Naive thymus-derived CD4-positive, alpha-beta T cell (primary cell): ENCODE measurements around the gene PRDM1. TPM values are rescaled to one million over a fixed set of nuclear protein-coding genes. Genes with fewer than 3 reads are reported as not detected.
A peak's percentile ranks its signal among the peaks of the same experiment; 100 is the strongest.

Experiments used
- ATAC-seq: fragments of 150-1000 bp; cut with Tn5 transposase; 2 replicates; pipeline ENCODE4 v1.10.0; 2021; ENCODE audit warnings: mild to moderate bottlenecking, moderate library complexity
- CTCF ChIA-PET: fragments of 350-600 bp; sonication (Branson Sonifier 250); formaldehyde crosslinking; loops from one replicate; lab custom pipeline; 2021; ENCODE audit warnings: antibody characterized with exemption; lab: Charles Lee
- POLR2A ChIA-PET: fragments of 350-600 bp; sonication (Branson Sonifier 250); formaldehyde crosslinking; loops from one replicate; lab custom pipeline; 2021; ENCODE audit warnings: antibody characterized with exemption, inconsistent platforms; lab: Charles Lee
- DNase-seq, 9 donors: peaks; one replicate each; pipeline versions ENCODE4 v3.0.0 to v3.0.0-alpha.2; 2020 to 2022; ENCODE audit warnings: mixed read lengths in 1 of 9
- H3K27ac ChIP-seq: one replicate; pipeline ENCODE4 v1.7.0; 2013; ENCODE audit warnings: mild to moderate bottlenecking, low read depth, low read length, moderate library complexity
- H3K27me3 ChIP-seq, 2 donors: one replicate each; pipeline ENCODE4 v1.7.0; 2013; ENCODE audit warnings: low read length in 2 of 2, mild to moderate bottlenecking in 2 of 2, moderate library complexity in 2 of 2; ENCODE audit not compliant: control insufficient read depth in 2 of 2, insufficient read depth in 2 of 2
- H3K36me3 ChIP-seq, 3 experiments: 1 replicate in 2 of 3; 2 replicates in 1 of 3; pipeline ENCODE4 v1.7.0; 2013; ENCODE audit warnings: low read length in 3 of 3, mild to moderate bottlenecking in 3 of 3, moderate library complexity in 1 of 3; ENCODE audit not compliant: insufficient read depth in 3 of 3, control insufficient read depth in 2 of 3
- H3K4me1 ChIP-seq, 2 donors: one replicate each; pipeline ENCODE4 v1.7.0; 2013; ENCODE audit warnings: low read length in 2 of 2, mild to moderate bottlenecking in 2 of 2, moderate library complexity in 1 of 2; ENCODE audit not compliant: control insufficient read depth in 2 of 2, insufficient read depth in 2 of 2
- H3K4me3 ChIP-seq: 2 replicates; pipeline ENCODE4 v1.7.0; 2013; ENCODE audit warnings: mild to moderate bottlenecking, low read length
- H3K9me3 ChIP-seq, 3 experiments: 1 replicate in 2 of 3; 2 replicates in 1 of 3; pipeline ENCODE4 v1.7.0; 2013; ENCODE audit warnings: low read length in 3 of 3; ENCODE audit not compliant: control insufficient read depth in 2 of 3
- H3K27ac Mint-ChIP-seq, 9 donors: one replicate each; pipeline ENCODE4 v1.8.0; 2020 to 2022; ENCODE audit warnings: mixed read lengths in 9 of 9, mild to moderate bottlenecking in 8 of 9, moderate library complexity in 5 of 9, inconsistent platforms in 2 of 9
- H3K27me3 Mint-ChIP-seq, 5 donors: one replicate each; pipeline ENCODE4 v1.8.0; 2021 to 2022; ENCODE audit warnings: mixed read lengths in 5 of 5, mild to moderate bottlenecking in 1 of 5
- H3K36me3 Mint-ChIP-seq, 5 donors: one replicate each; pipeline ENCODE4 v1.8.0; 2020 to 2022; ENCODE audit warnings: mixed read lengths in 5 of 5, mild to moderate bottlenecking in 3 of 5, inconsistent platforms in 1 of 5
- H3K4me1 Mint-ChIP-seq, 7 donors: one replicate each; pipeline ENCODE4 v1.8.0; 2020 to 2022; ENCODE audit warnings: mixed read lengths in 7 of 7, mild to moderate bottlenecking in 3 of 7, inconsistent platforms in 1 of 7
- H3K4me3 Mint-ChIP-seq, 10 donors: one replicate each; pipeline ENCODE4 v1.8.0; 2020 to 2022; ENCODE audit warnings: mild to moderate bottlenecking in 10 of 10, mixed read lengths in 10 of 10, moderate library complexity in 6 of 10, inconsistent platforms in 2 of 10
- H3K9me3 Mint-ChIP-seq, 11 donors: one replicate each; pipeline ENCODE4 v1.8.0; 2020 to 2022; ENCODE audit warnings: mixed read lengths in 11 of 11, mild to moderate bottlenecking in 4 of 11, inconsistent platforms in 1 of 11, moderate library complexity in 1 of 11
- intact Hi-C, 2 donors: fragments of 100-400 bp; cut with micrococcal nuclease; formaldehyde crosslinking; loops; one replicate each; pipeline ENCODE4 v1.15.1; 2023
- polyA plus RNA-seq, 2 donors: library from polyadenylated mRNA; unstranded; fragments of 300-500 nt; fragmentation: Illumina TruSeq; gene quantifications; one replicate each; pipeline ENCODE4 v1.2.3, GENCODE V29; 2021
- total RNA-seq, 6 experiments: library from RNA in 5 of 6; stranded (reverse) in 5 of 6; gene quantifications; 1 replicate in 5 of 6; 2 replicates in 1 of 6; pipeline ENCODE4 v1.2.3 and lab custom pipeline; 2021 to 2026

The PRDM1 gene
- total and polyA plus RNA-seq, 7 experiments from 2014 or later = 2.0 to 64.1 (median 5.6) TPM

- H3K9me3 Mint-ChIP-seq = no peaks in the 10 kb centered on the region
- Histone ChIP-seq H3K27ac (no peak overlapping the region), H3K27me3 (no peaks in the 10 kb centered on the region), H3K4me1 (peaks cover 19 to 22% of the 10 kb centered on the region in 2 donors), H3K4me3 (no peak overlapping the region), H3K9me3 (no peaks in the 10 kb centered on the region), H3K36me3 (no peaks in the 10 kb centered on the region)
- intact Hi-C loops = loop anchor here in 1 of 2 donors (5.0 kb wide), 1 partner anchor 38 kb away; no protein-coding TSS in a partner anchor
- peaks cover 6 to 37% (median 31%) of the 10 kb centered on the region in 7 donors for H3K4me1 Mint-ChIP-seq
- no peak overlapping the region for H3K27ac Mint-ChIP-seq
- peaks cover 0 to 12% (median 0%) of the 10 kb centered on the region in 5 donors for H3K27me3 Mint-ChIP-seq
- H3K4me3 Mint-ChIP-seq = peak overlapping the region in 2 of 10 donors; percentile 46 to 71
- CTCF ChIA-PET = no interaction called here
- peaks cover 0 to 6% (median 0%) of the 10 kb centered on the region in 5 donors for H3K36me3 Mint-ChIP-seq
- no peak for ATAC-seq
- no peak for DNase-seq
- POLR2A ChIA-PET = interaction anchor here (1.0 kb wide), 1 partner anchor 86 kb away, joined by 3 read pairs; no protein-coding TSS in a partner anchor
Measured at GRCh38 chr6:106055489-106055888, 30.6 kb upstream of the PRDM1 start.

GRCh38 chr6:106056060-106056745 lies 29.9 kb upstream of the PRDM1 start:
- H3K27me3 Mint-ChIP-seq = peaks cover 0 to 11% (median 0%) of the 10 kb centered on the region in 5 donors
- peak overlapping the region; percentile 1 to 80 (median 58) for H3K4me3 Mint-ChIP-seq
- ChIA-PET CTCF (interaction anchor here (0.9 kb wide), 1 partner anchor 19 kb away, joined by 3 read pairs; no protein-coding TSS in a partner anchor), POLR2A (interaction anchor here (1.0 to 1.4 kb wide), 3 partner anchors 22 to 85 kb away, joined by 3 to 4 read pairs (median 3); no protein-coding TSS in a partner anchor)
- peaks cover 6 to 32% (median 29%) of the 10 kb centered on the region in 7 donors for H3K4me1 Mint-ChIP-seq
- Histone ChIP-seq H3K36me3 (no peaks in the 10 kb centered on the region), H3K4me3 (peak overlapping the region; percentile 26), H3K9me3 (no peaks in the 10 kb centered on the region), H3K27ac (no peak overlapping the region), H3K27me3 (no peaks in the 10 kb centered on the region), H3K4me1 (peaks cover 19 to 22% of the 10 kb centered on the region in 2 donors)
- H3K36me3 Mint-ChIP-seq = peaks cover 0 to 6% (median 0%) of the 10 kb centered on the region in 5 donors
- peak; percentile 68 for ATAC-seq
- DNase-seq = peak in 7 of 9 donors; percentile 22 to 69 (median 50)
- intact Hi-C loops = loop anchor here (1.0 to 5.0 kb wide), 5 partner anchors 30 to 61 kb away; partner anchors contain the start of gene PRDM1 (in 1 of the 2)
- peak overlapping the region in 4 of 9 donors; percentile 1 to 49 (median 2) for H3K27ac Mint-ChIP-seq
- no peaks in the 10 kb centered on the region for H3K9me3 Mint-ChIP-seq

- Mint-ChIP-seq H3K4me3 (peak overlapping the region; percentile 1 to 80 (median 58)), H3K27me3 (peaks cover 0 to 9% (median 0%) of the 10 kb centered on the region in 5 donors), H3K9me3 (no peaks in the 10 kb centered on the region), H3K4me1 (peaks cover 6 to 31% (median 25%) of the 10 kb centered on the region in 7 donors), H3K27ac (peak overlapping the region in 3 of 9 donors; percentile 1 to 49 (median 2)), H3K36me3 (peaks cover 0 to 11% (median 0%) of the 10 kb centered on the region in 5 donors)
- ATAC-seq = no peak
- no peak for DNase-seq
- H3K27me3 ChIP-seq = no peaks in the 10 kb centered on the region
- H3K36me3 ChIP-seq = no peaks in the 10 kb centered on the region
- intact Hi-C loops = loop anchor here (1.0 to 5.0 kb wide), 5 partner anchors 29 to 62 kb away; partner anchors contain the start of gene PRDM1 (in 1 of the 2)
- CTCF ChIA-PET = interaction anchor here (0.9 kb wide), 1 partner anchor 20 kb away, joined by 3 read pairs; no protein-coding TSS in a partner anchor
- peak overlapping the region; percentile 26 for H3K4me3 ChIP-seq
- POLR2A ChIA-PET = interaction anchor here (1.1 to 1.4 kb wide), 2 partner anchors 21 to 63 kb away, joined by 3 to 4 read pairs; no protein-coding TSS in a partner anchor
- H3K27ac ChIP-seq = no peak overlapping the region
- peaks cover 19 to 22% of the 10 kb centered on the region in 2 donors for H3K4me1 ChIP-seq
- no peaks in the 10 kb centered on the region for H3K9me3 ChIP-seq
Measured at GRCh38 chr6:106056746-106057390, 29.3 kb upstream of the PRDM1 start.

- H3K9me3 ChIP-seq = no peaks in the 10 kb centered on the region
- Mint-ChIP-seq H3K36me3 (peaks cover 0 to 7% (median 0%) of the 10 kb centered on the region in 5 donors), H3K27ac (no peak overlapping the region), H3K4me3 (no peak overlapping the region), H3K4me1 (peaks cover 6 to 31% (median 25%) of the 10 kb centered on the region in 7 donors), H3K27me3 (peaks cover 0 to 4% (median 0%) of the 10 kb centered on the region in 5 donors), H3K9me3 (no peaks in the 10 kb centered on the region)
- ATAC-seq = no peak
- intact Hi-C loops = loop anchor here (1.0 to 5.0 kb wide), 2 partner anchors 9 to 42 kb away; no protein-coding TSS in a partner anchor
- CTCF ChIA-PET = no interaction called here
- H3K36me3 ChIP-seq = no peaks in the 10 kb centered on the region
- H3K4me3 ChIP-seq = no peak overlapping the region
- POLR2A ChIA-PET = no interaction called here
- H3K27me3 ChIP-seq = no peaks in the 10 kb centered on the region
- DNase-seq = no peak
- peaks cover 19 to 22% of the 10 kb centered on the region in 2 donors for H3K4me1 ChIP-seq
- H3K27ac ChIP-seq = no peak overlapping the region
Measured at GRCh38 chr6:106059331-106059730, 26.8 kb upstream of the PRDM1 start.

- H3K27ac ChIP-seq = no peak overlapping the region
- ATAC-seq (no peak), DNase-seq (no peak)
- H3K4me3 ChIP-seq = no peak overlapping the region
- no peaks in the 10 kb centered on the region for H3K36me3 ChIP-seq
- H3K9me3 ChIP-seq = no peaks in the 10 kb centered on the region
- Mint-ChIP-seq H3K36me3 (peaks cover 0 to 10% (median 0%) of the 10 kb centered on the region in 5 donors), H3K4me1 (peaks cover 6 to 30% (median 24%) of the 10 kb centered on the region in 7 donors), H3K27ac (no peak overlapping the region), H3K4me3 (no peak overlapping the region), H3K27me3 (peaks cover 0 to 4% (median 0%) of the 10 kb centered on the region in 5 donors), H3K9me3 (no peaks in the 10 kb centered on the region)
- peaks cover 19 to 22% of the 10 kb centered on the region in 2 donors for H3K4me1 ChIP-seq
- intact Hi-C loops = no loop called here
- POLR2A ChIA-PET = interaction anchor here (0.9 kb wide), 1 partner anchor 27 kb away, joined by 3 read pairs; no protein-coding TSS in a partner anchor
- no peaks in the 10 kb centered on the region for H3K27me3 ChIP-seq
- CTCF ChIA-PET = interaction anchor here (1.1 kb wide), 1 partner anchor 10 kb away, joined by 3 read pairs; no protein-coding TSS in a partner anchor
Measured at GRCh38 chr6:106060167-106060566, 26.0 kb upstream of the PRDM1 start.

GRCh38 chr6:106063448-106063850 lies 22.7 kb upstream of the PRDM1 start:
- DNase-seq = no peak
- no peaks in the 10 kb centered on the region for H3K9me3 ChIP-seq
- no peak overlapping the region for H3K27ac ChIP-seq
- Mint-ChIP-seq H3K27ac (no peak overlapping the region), H3K4me3 (no peak overlapping the region), H3K9me3 (no peaks in the 10 kb centered on the region), H3K27me3 (peaks cover 0 to 11% (median 0%) of the 10 kb centered on the region in 5 donors), H3K36me3 (peaks cover 0 to 8% (median 0%) of the 10 kb centered on the region in 5 donors), H3K4me1 (peaks cover 0 to 5% (median 0%) of the 10 kb centered on the region in 7 donors)
- ATAC-seq = no peak
- H3K4me1 ChIP-seq = no peaks in the 10 kb centered on the region
- H3K27me3 ChIP-seq = no peaks in the 10 kb centered on the region
- H3K4me3 ChIP-seq = no peak overlapping the region
- no peaks in the 10 kb centered on the region for H3K36me3 ChIP-seq
- ChIA-PET POLR2A (no interaction called here), CTCF (interaction anchor here (1.1 kb wide), 1 partner anchor 16 kb away, joined by 3 read pairs; no protein-coding TSS in a partner anchor)
- intact Hi-C loops = no loop called here
